Left renal pelvis (tissue), 4 donors: ENCODE measurements around the gene HOXA1. TPM values are rescaled to one million over a fixed set of nuclear protein-coding genes. Genes with fewer than 3 reads are reported as not detected.

ENCODE experiments used
- DNase-seq, 4 donors: peaks; one replicate each; pipeline ENCODE4 v3.0.0-alpha.2; 2013; ENCODE audit warnings: low read depth in 4 of 4, low spot score in 3 of 4
- polyA plus RNA-seq, 4 donors: library from polyadenylated mRNA; unstranded; fragments of 120-200 nt; gene quantifications; one replicate each; pipeline ENCODE4 v1.2.1, GENCODE V29; 2013; ENCODE audit not compliant: insufficient read length in 4 of 4

HOXA1 gene
- polyA plus RNA-seq: 1 to 10 TPM; 2.6 to 4.0 (median 3.0) TPM

DNA sequence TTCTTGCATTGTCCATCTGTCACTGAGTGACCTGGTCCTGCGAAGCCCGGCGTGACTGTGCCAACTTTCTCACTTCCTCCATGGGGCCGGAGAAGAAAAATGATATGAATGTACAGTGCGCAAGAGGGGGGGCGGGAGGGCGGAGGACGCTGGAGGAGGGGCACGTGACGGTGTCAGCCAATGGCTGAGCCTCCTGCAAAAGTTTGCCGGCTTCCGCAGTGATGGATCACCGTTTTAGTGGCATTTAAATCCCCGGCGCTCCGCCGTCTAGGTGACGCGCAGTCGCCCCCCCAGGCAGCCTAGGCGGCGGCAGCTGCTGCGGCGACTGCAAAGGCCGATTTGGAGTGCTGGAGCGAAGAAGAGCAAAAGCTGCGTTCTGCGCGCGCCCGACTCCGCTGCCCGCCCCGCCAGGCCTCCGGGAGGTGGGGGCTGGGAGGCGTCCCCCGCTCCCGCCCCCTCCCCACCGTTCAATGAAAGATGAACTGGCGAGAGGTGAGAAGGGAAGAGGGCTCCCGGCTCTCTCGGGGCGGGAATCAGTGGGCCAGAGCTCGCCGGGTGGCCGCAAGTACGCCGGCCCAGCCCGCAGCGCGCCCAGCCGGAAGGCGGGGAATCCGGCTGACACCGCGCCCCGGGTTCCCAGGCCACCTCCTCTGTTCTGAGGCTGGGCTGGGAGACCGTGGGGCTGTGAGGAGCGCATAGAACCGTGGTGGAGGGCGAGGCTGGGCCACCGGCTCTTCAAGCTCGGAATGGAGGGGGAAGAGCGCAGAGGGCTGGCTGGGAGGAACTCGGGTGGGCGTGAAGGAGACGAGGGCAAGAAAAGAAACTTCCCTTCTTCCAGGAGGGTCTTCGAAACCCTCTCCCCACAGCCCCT is at the start of gene HOXA1:
Gene HOXA1 (minus strand): TSS at position 104 of the 871 bp plus-strand sequence. CDS start 88 bp downstream, at position 16.
- DNase-seq: peak in 2 of 4 donors; percentile 80 to 86

DNA sequence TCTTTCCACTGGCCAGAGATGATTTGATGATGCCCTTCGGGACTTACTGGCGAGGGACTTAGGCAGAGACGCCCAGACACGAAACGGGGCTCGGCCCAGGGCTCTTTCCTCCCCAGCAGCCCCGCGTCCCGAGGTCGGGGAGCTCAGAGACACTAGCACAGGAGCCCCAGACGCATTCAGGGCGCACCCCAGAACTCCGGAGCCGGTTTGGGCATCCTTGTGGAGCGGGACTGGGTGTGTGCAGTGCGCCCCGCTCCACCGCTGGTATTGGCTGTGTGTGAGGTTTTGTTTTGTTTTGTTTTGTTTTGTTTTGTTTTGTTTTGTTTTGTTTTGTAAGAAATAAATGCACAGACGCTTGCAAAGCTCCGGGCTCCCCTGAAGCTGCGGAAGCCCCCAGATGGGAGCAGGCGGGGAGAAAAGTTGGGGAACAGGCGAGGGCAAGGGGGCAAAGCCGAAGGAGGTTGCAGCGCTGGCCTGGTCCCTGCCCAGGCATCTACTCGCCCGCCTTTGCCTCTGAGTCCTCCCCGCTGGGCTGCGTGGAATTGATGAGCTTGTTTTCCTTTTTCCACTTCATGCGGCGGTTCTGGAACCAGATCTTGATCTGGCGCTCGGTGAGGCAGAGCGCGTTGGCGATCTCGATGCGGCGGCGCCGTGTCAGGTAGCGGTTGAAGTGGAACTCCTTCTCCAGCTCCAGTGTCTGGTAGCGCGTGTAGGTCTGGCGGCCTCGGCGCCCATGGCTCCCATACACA is 49.5 kb upstream of the HOXA1 start:
- DNase-seq: no peak

DNA sequence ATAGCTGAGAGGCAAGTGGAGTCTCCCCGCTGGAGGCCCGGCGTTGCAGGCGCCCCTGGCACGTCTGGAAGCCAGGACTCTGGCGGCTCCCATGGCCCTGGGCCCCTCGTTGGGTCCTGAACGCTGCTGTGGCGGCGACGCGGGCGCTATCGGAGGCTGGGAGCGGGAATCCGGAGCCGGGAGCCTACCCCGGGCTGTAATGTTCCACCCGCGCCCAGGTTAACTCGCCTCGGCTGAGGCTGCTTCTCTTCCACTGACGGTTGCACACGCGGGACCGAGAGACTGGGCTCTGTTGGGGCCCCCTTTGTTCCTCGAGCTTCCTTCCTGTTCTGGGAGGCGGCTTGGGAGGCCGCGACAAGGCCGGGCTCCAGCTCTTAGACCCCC is 49.0 kb upstream of the HOXA1 start:
- DNase-seq: no peak

DNA sequence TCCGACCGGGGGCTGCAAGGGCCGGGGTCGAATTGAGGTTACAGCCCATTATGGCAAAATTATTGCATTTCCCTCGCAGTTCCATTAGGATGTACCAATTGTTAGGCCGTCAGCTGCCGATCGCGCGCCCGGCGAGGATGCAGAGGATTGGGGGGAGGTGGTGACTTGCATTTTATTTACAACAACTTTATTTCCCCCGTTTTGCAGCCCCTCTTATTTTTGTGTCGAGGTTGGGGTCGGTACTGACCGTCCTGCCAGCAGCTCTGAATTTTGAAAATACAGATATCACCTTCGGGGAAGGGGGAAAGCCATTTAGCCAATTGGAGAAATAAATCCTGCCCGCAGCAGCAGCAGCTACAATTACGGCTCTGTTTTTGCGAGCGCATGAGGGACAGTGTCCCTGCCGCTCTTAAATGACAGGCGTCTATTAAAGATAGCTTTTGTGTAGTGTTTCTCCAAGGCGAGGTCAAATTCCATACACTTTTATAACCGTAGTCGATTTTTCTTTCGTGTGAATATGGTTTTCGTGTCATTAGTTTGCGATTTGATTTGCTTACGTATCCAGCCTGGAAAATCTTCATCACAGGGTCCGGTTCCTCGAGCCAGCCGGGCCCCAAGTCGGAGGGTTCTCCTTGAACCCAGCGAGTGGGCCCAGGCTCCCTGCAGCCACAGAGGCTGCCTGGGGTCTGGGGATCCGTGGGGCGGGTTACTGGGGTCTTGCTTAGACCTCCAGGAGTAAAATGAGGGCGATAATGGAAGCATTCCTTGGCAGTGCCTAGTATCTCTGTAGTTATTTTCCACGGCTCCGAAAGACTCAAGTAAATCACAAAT is 48.4 kb upstream of the HOXA1 start:
- DNase-seq: no peak

DNA sequence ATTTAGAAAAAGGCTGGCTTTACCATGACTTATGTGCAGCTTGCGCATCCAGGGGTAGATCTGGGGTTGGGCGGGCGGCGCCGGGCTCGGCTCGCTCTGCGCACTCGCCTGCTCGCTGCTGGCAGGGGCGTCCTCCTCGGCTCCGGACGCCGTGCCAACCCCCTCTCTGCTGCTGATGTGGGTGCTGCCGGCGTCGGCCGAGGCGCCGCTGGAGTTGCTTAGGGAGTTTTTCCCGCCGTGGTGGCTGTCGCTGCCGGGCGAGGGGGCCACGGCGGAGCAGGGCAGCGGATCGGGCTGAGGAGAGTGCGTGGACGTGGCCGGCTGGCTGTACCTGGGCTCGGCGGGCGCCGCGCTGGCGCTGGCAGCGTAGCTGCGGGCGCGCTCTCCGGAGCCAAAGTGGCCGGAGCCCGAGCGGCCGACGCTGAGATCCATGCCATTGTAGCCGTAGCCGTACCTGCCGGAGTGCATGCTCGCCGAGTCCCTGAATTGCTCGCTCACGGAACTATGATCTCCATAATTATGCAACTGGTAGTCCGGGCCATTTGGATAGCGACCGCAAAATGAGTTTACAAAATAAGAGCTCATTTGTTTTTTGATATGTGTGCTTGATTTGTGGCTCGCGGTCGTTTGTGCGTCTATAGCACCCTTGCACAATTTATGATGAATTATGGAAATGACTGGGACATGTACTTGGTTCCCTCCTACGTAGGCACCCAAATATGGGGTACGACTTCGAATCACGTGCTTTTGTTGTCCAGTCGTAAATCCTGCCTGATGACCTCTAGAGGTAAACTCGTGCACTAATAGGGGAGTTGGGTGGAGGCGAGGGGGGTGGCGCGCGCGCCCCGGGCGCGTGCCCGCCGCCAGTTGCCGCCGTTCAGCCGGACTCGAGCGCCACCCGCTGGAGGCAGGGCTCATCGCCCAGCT is 47.5 kb upstream of the HOXA1 start, which contains the start of gene HOXA5:
Gene HOXA5 (minus strand): TSS at position 659 of the 927 bp plus-strand sequence. CDS start 74 bp downstream, at position 585.
- DNase-seq: peak in 3 of 4 donors; percentile 87 to 90 (median 87)

DNA sequence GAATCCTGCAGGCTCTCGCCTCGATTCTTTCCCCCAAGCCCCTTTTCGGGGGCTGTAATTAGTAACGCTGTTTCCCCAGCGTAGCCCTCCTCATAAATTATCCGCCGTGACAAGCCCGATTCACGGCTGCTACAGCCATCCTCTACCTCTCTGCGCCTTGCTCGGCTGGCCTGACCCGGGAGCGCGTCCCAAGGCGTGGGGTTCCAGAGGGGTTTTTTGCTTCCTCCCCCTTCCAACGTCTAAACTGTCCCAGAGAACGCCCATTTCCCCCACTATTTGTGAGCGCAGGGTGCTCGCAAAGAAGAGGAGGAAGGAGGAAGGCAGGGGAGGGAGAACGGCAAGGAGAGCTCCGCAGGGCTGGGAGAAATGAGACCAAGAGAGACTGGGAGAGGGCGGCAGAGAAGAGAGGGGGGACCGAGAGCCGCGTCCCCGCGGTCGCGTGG is 46.8 kb upstream of the HOXA1 start:
- DNase-seq: no peak

DNA sequence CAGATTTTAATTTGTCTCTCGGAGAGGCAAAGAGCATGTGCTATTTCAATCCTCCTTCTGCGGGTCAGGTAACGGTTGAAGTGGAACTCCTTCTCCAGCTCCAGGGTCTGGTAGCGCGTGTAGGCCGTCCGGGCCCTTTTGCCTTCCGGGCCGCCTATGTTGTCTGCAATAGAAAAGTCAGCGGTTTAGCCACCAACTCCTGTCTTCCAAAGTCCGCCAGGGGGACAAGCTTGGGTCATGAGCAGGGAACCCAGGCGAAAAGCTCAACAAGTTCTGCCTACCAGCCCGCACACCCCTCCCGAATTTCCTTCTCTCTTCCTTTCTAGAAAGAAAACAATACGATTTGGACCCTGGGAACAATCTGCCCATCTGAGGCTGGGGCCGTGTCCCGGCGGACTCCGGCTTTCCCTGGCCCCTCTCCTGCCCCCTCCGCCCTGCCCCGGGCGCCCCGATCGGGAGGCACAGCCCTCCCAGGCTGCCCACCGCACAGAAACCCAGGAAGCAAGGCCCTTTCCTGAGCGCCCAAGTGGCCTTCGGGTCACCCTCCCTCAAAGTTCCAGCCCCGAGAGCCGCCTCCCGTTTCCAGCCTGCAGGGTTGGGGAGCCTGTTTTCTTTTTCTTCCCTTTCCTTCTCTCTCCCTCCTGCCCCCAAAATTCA is 46.3 kb upstream of the HOXA1 start:
- no peak for DNase-seq

DNA sequence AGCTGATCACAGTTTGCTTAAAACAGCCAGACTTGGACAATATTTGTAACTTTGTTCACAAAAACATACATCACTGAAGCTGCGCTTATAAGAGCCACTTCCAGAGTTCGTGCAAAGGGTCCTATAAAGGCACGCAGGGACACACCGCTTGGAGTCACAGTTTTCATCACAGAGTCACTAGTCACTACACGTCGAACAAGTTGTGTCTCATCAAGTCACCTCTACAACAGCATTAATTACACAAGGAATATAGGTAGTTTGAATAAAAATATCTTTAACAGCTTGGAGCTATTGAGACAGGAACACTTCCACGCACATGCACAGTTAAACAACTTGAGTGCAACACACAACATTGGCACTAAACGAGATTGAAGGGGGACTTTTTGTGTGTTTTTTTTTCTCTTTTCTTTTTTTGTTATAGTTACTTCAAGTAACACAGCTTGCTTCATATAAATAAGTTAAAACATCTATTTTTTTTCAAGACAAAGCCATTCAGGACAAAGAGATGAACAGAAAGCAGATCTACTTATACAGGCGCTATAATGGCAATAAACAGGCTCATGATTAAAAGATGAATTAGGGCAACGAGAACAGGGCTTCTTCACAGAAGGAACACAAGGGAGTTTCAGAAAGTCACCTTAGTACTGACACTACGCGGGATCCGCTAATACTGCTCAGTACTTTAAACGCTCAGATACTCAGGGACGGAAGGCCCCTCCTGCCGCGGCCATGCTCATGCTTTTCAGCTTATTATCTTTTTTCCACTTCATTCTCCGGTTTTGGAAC is 45.5 kb upstream of the HOXA1 start:
- no peak for DNase-seq

DNA sequence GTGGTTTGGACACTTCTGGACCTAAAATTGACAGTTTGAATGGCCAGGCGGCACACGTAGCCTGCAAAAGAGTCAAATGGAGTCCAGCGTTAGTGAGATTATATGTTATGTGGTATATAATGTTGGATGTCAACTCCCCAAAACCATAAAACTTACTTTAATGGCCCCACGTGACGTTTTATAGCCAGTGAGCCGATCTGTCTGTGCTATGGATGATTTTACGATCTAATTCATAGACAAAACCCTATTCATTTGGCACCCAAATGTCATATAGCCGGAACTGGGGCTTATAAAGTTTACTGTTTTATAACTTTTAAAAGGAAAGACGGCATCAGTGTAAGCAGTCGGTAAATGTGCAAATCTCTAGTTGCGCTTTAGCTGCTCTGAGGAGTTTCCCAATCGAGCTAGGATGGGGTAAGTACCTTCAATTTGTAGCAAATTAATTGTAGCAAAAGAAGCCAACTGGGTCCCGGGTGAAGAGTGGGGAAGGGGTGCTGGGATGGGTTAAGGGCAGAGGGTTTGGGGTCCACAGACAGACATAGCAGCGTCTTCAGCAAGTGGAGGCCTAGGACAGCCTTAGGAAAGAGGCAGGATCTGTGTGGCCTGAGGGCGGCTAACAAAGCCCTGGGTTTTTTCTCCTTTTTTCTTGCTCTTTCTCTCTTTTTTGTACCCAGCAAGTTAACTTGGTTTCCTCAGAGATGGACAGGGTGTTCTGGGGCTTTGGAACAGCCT is 44.5 kb upstream of the HOXA1 start:
- DNase-seq: no peak

DNA sequence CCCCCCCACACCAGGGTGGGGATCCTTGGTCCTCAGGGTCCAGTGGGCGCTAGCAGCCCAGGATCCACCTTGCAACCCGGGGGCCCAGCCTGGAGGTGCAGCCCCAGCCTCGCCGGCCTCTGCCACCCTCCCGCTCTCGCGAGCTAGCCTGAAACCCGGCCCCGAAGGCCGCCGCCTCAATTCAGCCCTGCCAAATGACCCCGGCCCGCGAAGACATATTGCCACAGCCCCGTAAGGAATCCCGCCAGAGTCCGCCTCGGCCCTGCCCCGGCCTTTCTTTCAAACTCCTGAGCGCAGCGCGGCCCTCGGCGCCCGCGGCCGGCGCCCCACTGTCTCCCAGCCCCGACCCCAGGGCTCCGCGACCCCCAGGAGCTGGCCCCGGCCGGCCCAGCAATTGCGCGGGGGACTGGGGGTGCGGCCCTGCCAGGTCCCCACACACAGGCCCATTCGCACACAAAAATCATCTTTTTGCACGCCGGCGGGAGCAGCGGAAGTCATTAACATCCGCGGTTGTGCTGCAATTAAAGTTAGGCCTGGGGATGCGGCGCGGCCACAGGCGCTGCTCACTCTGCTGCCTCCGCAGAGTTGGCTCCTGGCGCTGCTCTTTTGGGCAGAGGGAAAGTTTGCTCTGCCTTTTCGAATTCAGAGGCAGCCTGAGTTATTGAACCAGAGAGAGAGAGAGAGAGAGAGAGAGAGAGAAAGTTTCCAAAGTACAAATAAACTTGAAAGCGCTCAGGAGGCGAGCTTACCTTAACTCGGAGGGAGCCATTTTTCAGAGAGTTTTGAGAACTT is 43.7 kb upstream of the HOXA1 start:
- no peak for DNase-seq

DNA sequence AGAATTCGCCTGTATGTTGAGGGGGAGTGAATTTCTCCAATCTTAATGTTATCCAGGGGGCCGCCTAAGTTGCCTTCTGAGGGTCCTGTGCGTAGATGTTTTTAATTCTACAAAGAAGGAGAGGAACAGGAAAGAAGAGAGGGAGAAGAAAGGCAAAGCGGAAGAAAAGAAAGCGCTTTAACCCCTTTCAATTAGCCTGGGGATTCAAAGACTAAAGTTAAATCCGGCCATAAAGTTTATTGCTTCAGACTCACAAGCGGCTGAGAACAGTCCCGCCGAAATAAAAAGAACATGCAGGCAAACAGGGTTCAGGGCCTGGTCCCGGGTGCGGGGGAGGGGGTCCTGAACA is 43.2 kb upstream of the HOXA1 start:
- no peak for DNase-seq

DNA sequence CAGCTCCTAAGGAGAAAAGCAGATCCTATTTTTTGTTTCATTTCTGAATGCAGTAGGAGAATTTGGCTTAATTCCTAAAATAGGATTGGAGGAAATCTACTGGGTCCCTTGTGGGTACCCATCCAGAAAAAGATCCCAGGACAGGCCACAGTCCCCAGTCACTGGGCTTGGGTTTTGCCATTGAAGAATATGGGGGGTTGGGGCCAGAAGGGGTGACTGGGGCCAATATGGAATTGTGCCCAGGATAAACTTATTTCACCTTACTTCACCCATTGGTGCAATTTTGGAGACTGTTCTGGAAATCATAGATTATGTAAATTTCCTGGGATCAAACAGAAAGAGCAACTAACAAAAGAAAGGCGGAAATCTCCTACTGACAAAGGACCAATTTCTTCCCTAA is 42.7 kb upstream of the HOXA1 start:
- DNase-seq: no peak

DNA sequence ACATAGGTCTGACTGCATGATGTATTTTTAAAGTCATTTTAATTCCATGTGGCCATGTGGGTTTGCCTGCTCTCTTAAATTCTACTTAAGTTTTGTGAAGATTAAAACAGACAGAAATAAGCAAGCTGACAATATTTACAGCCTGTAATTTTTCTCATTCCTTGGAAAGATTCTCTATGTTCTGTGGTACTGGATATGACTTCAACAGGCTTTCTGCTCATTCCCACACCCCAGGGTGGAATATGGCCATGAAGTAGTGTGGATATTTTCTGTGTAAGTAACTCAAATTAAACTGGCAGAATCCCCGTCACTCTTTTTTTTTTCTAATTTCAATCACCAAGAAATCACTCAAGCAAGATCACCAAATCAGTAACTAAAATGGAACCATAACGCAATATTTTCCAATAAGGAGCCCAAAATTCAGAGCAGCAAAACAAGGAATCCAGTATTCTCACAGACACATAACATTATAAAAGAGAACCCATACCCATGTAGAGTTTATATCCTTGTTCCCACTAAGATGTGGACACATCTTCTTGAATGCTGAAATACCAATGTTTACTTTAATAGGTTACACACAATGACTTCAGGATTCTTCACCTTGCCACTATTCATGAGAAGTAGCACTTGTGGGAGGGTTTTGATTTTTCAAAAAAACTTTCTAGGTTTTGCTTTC is 42.0 kb upstream of the HOXA1 start:
- no peak for DNase-seq

DNA sequence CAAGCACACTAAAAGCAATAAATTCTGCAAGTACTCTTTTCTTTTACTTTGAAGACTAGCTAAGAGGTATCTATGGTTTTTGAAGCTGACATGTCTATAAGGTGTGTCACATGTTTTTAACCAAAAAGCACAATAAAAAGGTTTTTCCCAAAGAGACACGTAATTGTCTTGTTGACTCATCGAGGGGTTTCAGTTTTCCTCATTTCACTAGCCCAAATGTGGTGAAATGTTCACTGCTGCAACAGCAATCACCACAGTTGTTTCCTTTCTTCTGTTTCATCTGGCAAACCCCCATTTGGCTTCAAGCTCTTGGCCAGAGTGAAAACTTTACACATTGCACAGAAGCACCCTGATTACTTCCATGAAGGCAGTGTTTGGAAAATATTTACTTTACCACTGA is 38.6 kb upstream of the HOXA1 start:
- no peak for DNase-seq

DNA sequence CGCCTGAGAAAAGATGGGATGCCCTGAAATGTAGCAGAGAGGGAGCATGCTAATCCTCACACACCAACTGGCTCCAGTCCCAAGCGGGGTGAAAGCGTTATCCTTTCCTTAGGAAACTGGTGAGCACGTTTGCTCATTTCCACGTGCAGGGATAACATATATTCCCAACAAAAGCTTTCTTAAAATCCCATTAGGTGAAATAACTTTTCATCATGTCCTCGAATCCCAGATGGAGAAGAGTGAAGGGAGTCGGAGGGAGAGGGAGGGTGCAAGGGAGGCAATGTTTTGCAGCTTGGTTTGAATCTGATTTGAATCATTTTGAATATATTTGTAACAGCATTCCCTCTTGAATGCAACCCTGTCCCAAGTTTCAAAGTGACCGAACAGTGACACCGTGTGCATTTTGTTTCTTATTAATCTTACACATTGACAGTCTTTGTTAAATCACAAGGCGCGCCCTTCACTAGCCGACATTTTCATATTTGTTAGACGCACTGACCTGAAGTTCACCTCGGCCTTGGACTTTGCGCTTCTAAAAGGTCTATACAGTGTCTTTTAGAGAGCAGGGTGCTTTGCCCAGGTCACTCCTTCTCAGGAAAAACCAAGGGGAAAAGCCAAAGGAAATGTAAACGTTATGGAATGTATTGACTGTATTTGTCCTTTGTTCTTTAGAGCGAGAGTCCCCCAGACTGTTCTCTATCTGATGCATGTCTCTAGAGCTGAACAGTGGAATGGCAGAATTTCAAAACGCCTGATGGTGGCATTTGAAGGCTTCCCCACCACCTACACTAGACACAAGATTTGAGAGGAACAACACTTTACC is 37.8 kb upstream of the HOXA1 start:
- no peak for DNase-seq

DNA sequence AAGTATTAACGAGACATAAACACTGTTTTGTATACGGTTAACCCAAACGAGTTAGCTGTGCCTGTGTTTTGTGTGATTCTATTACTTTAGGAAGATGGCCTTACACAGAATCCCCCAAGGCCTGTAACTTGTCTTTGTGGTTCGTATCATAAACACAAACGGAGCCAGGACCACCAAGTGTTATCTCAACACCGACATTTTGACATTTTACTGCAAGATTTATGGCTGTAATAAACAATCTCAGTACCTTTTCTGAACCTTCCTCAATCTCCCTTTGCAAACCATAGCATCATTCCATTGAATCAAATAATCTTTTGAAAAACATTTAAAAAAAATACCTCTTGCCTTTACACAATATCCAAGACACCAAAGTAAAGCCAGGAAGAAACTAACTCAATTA is 37.2 kb upstream of the HOXA1 start:
- no peak for DNase-seq
